HUES6 (cell line): ENCODE data around the gene WDR37.

ENCODE experiments used
- H3K27ac ChIP-seq: 2 replicates; pipeline ENCODE4 v1.7.0; 2013; ENCODE audit warnings: low read depth, mild to moderate bottlenecking, low read length, inconsistent platforms
- H3K27me3 ChIP-seq: 2 replicates; pipeline ENCODE4 v1.6.1; 2013; ENCODE audit warnings: low read length; ENCODE audit not compliant: control insufficient read depth, insufficient read depth
- H3K36me3 ChIP-seq: 2 replicates; pipeline ENCODE4 v1.6.1; 2013; ENCODE audit warnings: low read length; ENCODE audit not compliant: control insufficient read depth, insufficient read depth
- H3K4me1 ChIP-seq: 2 replicates; pipeline ENCODE4 v1.6.1; 2013; ENCODE audit warnings: low read length; ENCODE audit not compliant: control insufficient read depth, insufficient read depth
- H3K4me3 ChIP-seq: 2 replicates; pipeline ENCODE4 v1.5.1; 2013; ENCODE audit warnings: low read depth, low read length
- H3K9ac ChIP-seq: one replicate; pipeline ENCODE4 v1.6.1; 2013; ENCODE audit warnings: mild to moderate bottlenecking, low read length
- H3K9me3 ChIP-seq: 2 replicates; pipeline ENCODE4 v1.6.1; 2013; ENCODE audit warnings: low read depth, low read length; ENCODE audit not compliant: control insufficient read depth, insufficient read depth

Gene WDR37

GRCh38 chr10:1179346-1180070 lies 123.3 kb downstream of the WDR37 start:
- Histone ChIP-seq H3K27me3 (no peaks in the 10 kb centered on the region), H3K9ac (no peak overlapping the region), H3K36me3 (no peaks in the 10 kb centered on the region), H3K9me3 (no peaks in the 10 kb centered on the region), H3K27ac (no peak overlapping the region), H3K4me3 (no peak overlapping the region), H3K4me1 (peaks cover 2% of the 10 kb centered on the region; the same call in 1 of the 2 replicates)

GRCh38 chr10:1180071-1180730 lies 124.0 kb downstream of the WDR37 start:
- Histone ChIP-seq H3K9ac (no peak overlapping the region), H3K36me3 (no peaks in the 10 kb centered on the region), H3K27ac (no peak overlapping the region), H3K27me3 (no peaks in the 10 kb centered on the region), H3K4me3 (no peak overlapping the region), H3K9me3 (no peaks in the 10 kb centered on the region), H3K4me1 (peaks cover 2% of the 10 kb centered on the region; the same call in 1 of the 2 replicates)

GRCh38 chr10:1180836-1181235 lies 124.7 kb downstream of the WDR37 start:
- Histone ChIP-seq H3K9ac (no peak overlapping the region), H3K27me3 (no peaks in the 10 kb centered on the region), H3K36me3 (no peaks in the 10 kb centered on the region), H3K4me3 (no peak overlapping the region), H3K9me3 (no peaks in the 10 kb centered on the region), H3K27ac (no peak overlapping the region), H3K4me1 (peaks cover 2% of the 10 kb centered on the region; the same call in 1 of the 2 replicates)
